A549 (cell line): ENCODE measurements around the gene IL17A.

Experiments
- CTCF ChIP-seq: fragments of >200 bp; sonication (Bioruptor Twin); formaldehyde crosslinking; IDR thresholded peaks from 3 replicates; pipeline ENCODE4 v1.5.1; 2016
- REST ChIP-seq: fragments of 200-600 bp; sonication (generic); IDR thresholded peaks from 2 replicates; pipeline ENCODE4 v1.6.1; 2016; ENCODE audit warnings: antibody characterized with exemption, mild to moderate bottlenecking, moderate library complexity
- SREBF2 ChIP-seq: fragments of 450-650 bp; IDR thresholded peaks from 2 replicates; pipeline ENCODE4 v1.6.1; 2014; ENCODE audit warnings: mild to moderate bottlenecking, moderate library complexity
- TP53 ChIP-seq: fragments of 250-450 bp; sonication (Bioruptor Pico); IDR thresholded peaks from 2 replicates; pipeline ENCODE4 v1.5.0; 2021; ENCODE audit warnings: mild to moderate bottlenecking, moderate library complexity
- TF ChIP-seq, protein P1 (sequence below): fragments of 150-350 bp; IDR thresholded peaks from 2 replicates; pipeline ENCODE4 v1.6.1; 2014; ENCODE audit warnings: low read depth, mild to moderate bottlenecking, low read length

DNA sequence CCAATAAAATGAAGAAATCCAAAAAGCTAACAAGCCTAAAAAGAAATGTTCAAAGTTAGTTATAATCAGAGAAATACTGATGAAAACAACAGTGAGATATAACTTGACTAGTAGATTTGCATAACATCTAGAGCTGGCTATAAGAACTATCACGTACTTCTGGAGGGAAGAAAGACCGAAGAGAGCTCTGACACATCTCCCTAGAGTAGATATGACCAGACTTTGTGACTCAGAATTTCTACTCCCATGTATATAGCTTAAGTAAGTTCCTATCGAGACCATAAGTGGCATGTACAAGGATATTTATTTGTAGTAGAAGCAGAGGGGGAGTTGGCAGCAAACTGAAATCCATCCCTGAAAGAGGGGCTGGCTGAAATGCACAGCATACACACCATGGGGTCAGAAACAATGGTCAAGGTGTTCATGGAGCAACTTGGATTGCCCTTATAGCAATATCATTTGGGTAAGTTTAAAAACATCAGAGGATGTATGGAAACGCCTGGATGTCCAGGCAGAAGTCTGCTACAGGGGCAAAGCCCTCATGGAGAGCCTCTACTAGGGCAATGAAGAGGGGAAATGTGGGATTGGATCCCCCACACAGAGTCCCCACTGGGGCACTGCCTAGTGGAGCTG is 25.6 kb upstream of the IL17A start:
- TF ChIP-seq CTCF (no peak), SREBF2 (no peak), TP53 (CRISPR knock-in tag) (no peak), REST (no peak)
- TF ChIP-seq, protein P1, sequence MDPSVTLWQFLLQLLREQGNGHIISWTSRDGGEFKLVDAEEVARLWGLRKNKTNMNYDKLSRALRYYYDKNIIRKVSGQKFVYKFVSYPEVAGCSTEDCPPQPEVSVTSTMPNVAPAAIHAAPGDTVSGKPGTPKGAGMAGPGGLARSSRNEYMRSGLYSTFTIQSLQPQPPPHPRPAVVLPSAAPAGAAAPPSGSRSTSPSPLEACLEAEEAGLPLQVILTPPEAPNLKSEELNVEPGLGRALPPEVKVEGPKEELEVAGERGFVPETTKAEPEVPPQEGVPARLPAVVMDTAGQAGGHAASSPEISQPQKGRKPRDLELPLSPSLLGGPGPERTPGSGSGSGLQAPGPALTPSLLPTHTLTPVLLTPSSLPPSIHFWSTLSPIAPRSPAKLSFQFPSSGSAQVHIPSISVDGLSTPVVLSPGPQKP = no peak
